Gastrocnemius medialis (tissue), 4 donors: ENCODE results near the gene IL16.

Experiments
- CTCF ChIP-seq, 5 experiments: fragments of 450-650 bp in 3 of 5; fragments of 200-600 bp in 2 of 5; sonication (generic) in 2 of 5; IDR thresholded peaks in 4 of 5; conservative IDR thresholded peaks in 1 of 5; 1 replicate in 4 of 5; 2 replicates in 1 of 5; pipeline ENCODE4 v1.5.1; 2016 to 2019; ENCODE audit warnings: antibody characterized with exemption in 5 of 5, mild to moderate bottlenecking in 3 of 5, moderate library complexity in 3 of 5
- POLR2A ChIP-seq, 2 donors: fragments of 450-650 bp; IDR thresholded peaks; one replicate each; pipeline ENCODE4 v1.6.1; 2017; ENCODE audit warnings: antibody characterized with exemption in 2 of 2, mild to moderate bottlenecking in 2 of 2, moderate library complexity in 2 of 2

- TF ChIP-seq CTCF (IDR thresholded peaks at IDR 0.05 in 4 of 5, conservative IDR thresholded peaks at IDR 0.05 in 1 of 5) (no peak), POLR2A (IDR thresholded peaks at IDR 0.05) (no peak)
These were observed 141.7 kb downstream of the IL16 start for GRCh38 chr15:81338170-81339007.
